Heart left ventricle (tissue), 16 donors: ENCODE measurements around the gene CMBL. TPM values are rescaled to one million over a fixed set of nuclear protein-coding genes. Genes with fewer than 3 reads are reported as not detected.

Source experiments
- ATAC-seq, 4 donors: fragments of 200-7000 bp; cut with Tn5 transposase; one replicate each; pipeline ENCODE4 v1.9.1; 2020 to 2022; ENCODE audit warnings: moderate library complexity in 4 of 4, mild to moderate bottlenecking in 3 of 4, moderate number of reproducible peaks in 1 of 4
- DNase-seq, 5 donors: peaks; one replicate each; pipeline ENCODE4 v3.0.0-alpha.2; 2020
- H3K27ac ChIP-seq, 12 donors: fragments of 200-600 bp; sonication (generic) in 4 of 12; one replicate each; pipeline versions ENCODE4 v1.5.0 to v1.8.0; 2016 to 2022; ENCODE audit warnings: mild to moderate bottlenecking in 2 of 12
- H3K27me3 ChIP-seq, 9 donors: fragments of 200-600 bp; sonication (generic) in 2 of 9; one replicate each; pipeline versions ENCODE4 v1.5.1 to v1.8.0; 2016 to 2022; ENCODE audit warnings: mild to moderate bottlenecking in 3 of 9
- H3K36me3 ChIP-seq, 9 donors: fragments of 200-600 bp; sonication (generic) in 2 of 9; one replicate each; pipeline versions ENCODE4 v1.5.0 to v1.8.0; 2018 to 2022; ENCODE audit warnings: mild to moderate bottlenecking in 2 of 9
- H3K4me1 ChIP-seq, 12 donors: fragments of 200-600 bp; sonication (generic) in 4 of 12; one replicate each; pipeline versions ENCODE4 v1.5.0 to v1.8.0; 2016 to 2022; ENCODE audit warnings: mild to moderate bottlenecking in 3 of 12
- H3K4me3 ChIP-seq, 12 donors: fragments of 200-600 bp; sonication (generic) in 4 of 12; one replicate each; pipeline versions ENCODE4 v1.5.0 to v1.8.0; 2017 to 2022; ENCODE audit warnings: mild to moderate bottlenecking in 9 of 12, moderate library complexity in 4 of 12
- H3K9me3 ChIP-seq, 12 donors: fragments of 200-600 bp; sonication (generic) in 4 of 12; one replicate each; pipeline versions ENCODE4 v1.5.0 to v1.8.0; 2016 to 2022; ENCODE audit warnings: mild to moderate bottlenecking in 1 of 12
- CTCF ChIP-seq, 12 donors: fragments of 200-600 bp; sonication (generic) in 4 of 12; IDR thresholded peaks; one replicate each; pipeline versions ENCODE4 v1.5.0 to v1.8.0; 2018 to 2022; ENCODE audit warnings: antibody characterized with exemption in 12 of 12, mild to moderate bottlenecking in 5 of 12
- POLR2A ChIP-seq, 2 donors: fragments of 450-650 bp; IDR thresholded peaks; one replicate each; pipeline ENCODE4 v1.6.1; 2017; ENCODE audit warnings: antibody characterized with exemption in 2 of 2, mild to moderate bottlenecking in 2 of 2, moderate library complexity in 2 of 2
- WGBS, 4 donors: extraction: QIAGEN DNeasy Blood & Tissue Kit in 2 of 4; methylation state at CpG; one replicate each; pipeline versions ENCODE4 v1.1.5 to v1.1.7; 2013 to 2018; 5-methylcytosine and 5-hydroxymethylcytosine counted together
- intact Hi-C, 10 donors: fragments of 100-400 bp; cut with DNase I; formaldehyde crosslinking; loops; one replicate each; pipeline versions ENCODE4 v1.11.1 to v1.14.2; 2022
- polyA plus RNA-seq, 2 donors: library from polyadenylated mRNA; stranded (reverse); fragments of 200-250 nt; gene quantifications; one replicate each; pipeline ENCODE4 v1.2.3, GENCODE V29; 2013
- total RNA-seq, 9 donors: library from RNA; depleted of rRNA in 2 of 9; stranded (reverse); fragments of >200 nt in 2 of 9; fragmentation: NEBNext Ultra II Directional in 3 of 9; extraction: Animal tissue kit (Norgen Biotek cat#: 25700) in 3 of 9; gene quantifications; one replicate each; pipeline versions ENCODE4 v1.1.0 to v1.2.4, GENCODE V29; 2016 to 2023
- donor health status: ischemic (EF 13 %, LVEDD 7.1; RV severe dilation, severe dysfunction).
- donor health status: healthy with polysubstance abuse.
- donor health status: DM: no; HTN: yes; CAD: no.
- donor health status: DM: no; HTN: no; CAD: no.
- donor health status: ischemic (EF 25% LVEDD 6.9; RV normal size, moderate dysfunction).
- donor health status: ischemic (EF 25% LVEDD 5.7; RV mildly dilated, moderate dysfunction).
- donor health status: healthy.
- donor health status: DM: yes; HTN: yes; CAD: no.
- donor health status: ischemic (EF 35%, LVEDD 5.7; RV mildly dilated, moderate dysfunction).
- donor health status: nonischemic (EF 11% LVEDD 7.7; RV severe dilation, severe dysfunction).
- donor health status: DM: yes; HTN: yes; CAD: no.
- donor health status: PGD.
- donor health status: ischemic (EF 29% LVEDD 5.4; RV normal size, mild dysfunction).
- donor health status: nonischemic (EF 23%, LVEDD 6.1; RV moderate dilation, normal function).

The CMBL gene
- total and polyA plus RNA-seq, 11 donors, result 12.4 to 53.5 (median 29.0) TPM

GRCh38 chr5:10266839-10267238, 40.9 kb downstream of the CMBL start:
- Histone ChIP-seq H3K4me3 (no peak overlapping the region), H3K36me3 (peaks cover 3 to 46% (median 40%) of the 10 kb centered on the region in 9 donors), H3K27ac (no peak overlapping the region), H3K27me3 (no peaks in the 10 kb centered on the region), H3K9me3 (no peaks in the 10 kb centered on the region), H3K4me1 (peaks cover 0 to 6% (median 0%) of the 10 kb centered on the region in 12 donors)
- DNase-seq (no peak), ATAC-seq (no peak)
- 83 to 90% (median 88%) methylated on average over 4 of the region's 4 CpGs for WGBS, 4 donors
- TF ChIP-seq POLR2A (IDR thresholded peaks at IDR 0.05), result no peak
- no peak for TF ChIP-seq CTCF (IDR thresholded peaks at IDR 0.05)
- intact Hi-C loops, result no loop called here

GRCh38 chr5:10266137-10266536, 41.6 kb downstream of the CMBL start:
- Histone ChIP-seq H3K4me1 (peaks cover 0 to 6% (median 0%) of the 10 kb centered on the region in 12 donors), H3K9me3 (no peaks in the 10 kb centered on the region), H3K36me3 (peaks cover 3 to 53% (median 47%) of the 10 kb centered on the region in 9 donors), H3K4me3 (no peak overlapping the region), H3K27ac (no peak overlapping the region), H3K27me3 (no peaks in the 10 kb centered on the region)
- TF ChIP-seq CTCF (IDR thresholded peaks at IDR 0.05) (no peak), POLR2A (IDR thresholded peaks at IDR 0.05) (no peak)
- ATAC-seq (no peak), DNase-seq (no peak)
- 79 to 84% (median 82%) methylated on average over 4 of the region's 4 CpGs for WGBS, 4 donors
- intact Hi-C loops, result no loop called here

- TF ChIP-seq CTCF (IDR thresholded peaks at IDR 0.05), result no peak
- no peak for TF ChIP-seq POLR2A (IDR thresholded peaks at IDR 0.05)
- 64 to 73% (median 71%) methylated on average over 6 of the region's 6 CpGs for WGBS, 4 donors
- H3K9me3 ChIP-seq, result no peaks in the 10 kb centered on the region
- ATAC-seq (peak in 2 of 4 donors; percentile 24 to 37), DNase-seq (no peak)
- H3K4me3 ChIP-seq, result no peak overlapping the region
- H3K27ac ChIP-seq, result no peak overlapping the region
- H3K36me3 ChIP-seq, result peaks cover 3 to 59% (median 54%) of the 10 kb centered on the region in 9 donors
- no peaks in the 10 kb centered on the region for H3K27me3 ChIP-seq
- intact Hi-C loops, result no loop called here
- peaks cover 0 to 6% (median 0%) of the 10 kb centered on the region in 12 donors for H3K4me1 ChIP-seq
Observed at GRCh38 chr5:10265245-10266109, 42.2 kb downstream of the CMBL start.

- no peak for DNase-seq
- H3K4me3 ChIP-seq, result no peak overlapping the region
- H3K36me3 ChIP-seq, result peaks cover 3 to 68% (median 62%) of the 10 kb centered on the region in 9 donors
- TF ChIP-seq CTCF (IDR thresholded peaks at IDR 0.05), result no peak
- TF ChIP-seq POLR2A (IDR thresholded peaks at IDR 0.05), result no peak
- peaks cover 0 to 6% (median 0%) of the 10 kb centered on the region in 12 donors for H3K4me1 ChIP-seq
- no peak for ATAC-seq
- intact Hi-C loops, result no loop called here
- WGBS, 4 donors, result 64 to 84% (median 78%) methylated on average over 3 of the region's 3 CpGs
- H3K9me3 ChIP-seq, result no peaks in the 10 kb centered on the region
- no peak overlapping the region for H3K27ac ChIP-seq
- no peaks in the 10 kb centered on the region for H3K27me3 ChIP-seq
Observed at GRCh38 chr5:10264604-10265003, 43.1 kb downstream of the CMBL start.
